Stomach (tissue), 19 donors: ENCODE measurements around the gene POLE. TPM values are rescaled to one million over a fixed set of nuclear protein-coding genes. Genes with fewer than 3 reads are reported as not detected.
A peak's percentile ranks its signal among the peaks of the same experiment; 100 is the strongest.

Experiments
- DNase-seq, 2 donors: peaks; one replicate each; pipeline versions ENCODE4 v3.0.0 to v3.0.0-alpha.2; 2013 to 2019
- H3K27ac ChIP-seq, 5 donors: fragments of 200-600 bp in 4 of 5; sonication (generic) in 4 of 5; one replicate each; pipeline ENCODE4 v1.5.1; 2013 to 2019; ENCODE audit warnings: mild to moderate bottlenecking in 1 of 5, moderate library complexity in 1 of 5
- H3K27me3 ChIP-seq, 3 donors: fragments of 200-600 bp; sonication (generic); one replicate each; pipeline ENCODE4 v1.5.1; 2017 to 2019; ENCODE audit warnings: mixed run types in 1 of 3
- H3K36me3 ChIP-seq, 4 donors: fragments of 200-600 bp; sonication (generic); 1 replicate in 3 of 4; 2 replicates in 1 of 4; pipeline ENCODE4 v1.5.1; 2016 to 2019
- H3K4me1 ChIP-seq, 4 donors: fragments of 200-600 bp; sonication (generic); one replicate each; pipeline ENCODE4 v1.5.1; 2016 to 2019
- H3K4me3 ChIP-seq, 4 donors: fragments of 200-600 bp; sonication (generic) in 3 of 4; one replicate each; pipeline ENCODE4 v1.5.1; 2016 to 2019; ENCODE audit warnings: mild to moderate bottlenecking in 1 of 4
- H3K9me3 ChIP-seq, 4 donors: fragments of 200-600 bp; sonication (generic); one replicate each; pipeline ENCODE4 v1.5.1; 2016 to 2019
- EP300 ChIP-seq: sonication (generic); formaldehyde crosslinking; IDR thresholded peaks from one replicate; pipeline ENCODE4 v1.6.1; 2017; ENCODE audit warnings: antibody characterized with exemption
- POLR2A ChIP-seq, 4 donors: fragments of 450-650 bp; IDR thresholded peaks; one replicate each; pipeline ENCODE4 v1.6.1; 2016; ENCODE audit warnings: antibody characterized with exemption in 4 of 4, control low read depth in 2 of 4, mild to moderate bottlenecking in 1 of 4, moderate library complexity in 1 of 4
- POLR2AphosphoS5 ChIP-seq, 3 donors: sonication (generic); formaldehyde crosslinking; IDR thresholded peaks; one replicate each; pipeline ENCODE4 v1.6.1; 2016; ENCODE audit warnings: antibody characterized with exemption in 3 of 3
- WGBS, 5 donors: extraction: QIAGEN DNeasy Blood & Tissue Kit in 3 of 5; methylation state at CpG; one replicate each; pipeline versions ENCODE4 v1.1.5 to v1.1.7; 2013 to 2018; 5-methylcytosine and 5-hydroxymethylcytosine counted together
- intact Hi-C: fragments of 100-400 bp; cut with DNase I; formaldehyde crosslinking; loops from one replicate; pipeline ENCODE4 v1.15.1; 2023; ENCODE audit warnings: low total_unique reads
- long read RNA-seq, 10 donors: transcript quantifications; one replicate each; lab custom pipeline, GENCODE V29; 2026
- polyA plus RNA-seq, 3 donors: library from polyadenylated mRNA; stranded (reverse); fragments of 200-250 nt; gene quantifications; one replicate each; pipeline ENCODE4 v1.2.3, GENCODE V29; 2013
- total RNA-seq, 5 donors: library from RNA; depleted of rRNA; stranded (reverse); fragments of >200 nt; gene quantifications; one replicate each; pipeline versions ENCODE4 v1.1.0 to v1.2.3, GENCODE V29; 2014 to 2016
- TF ChIP-seq, protein P1 (sequence below), 7 experiments: fragments of 450-650 bp in 4 of 7; fragments of 200-600 bp in 3 of 7; sonication (generic) in 3 of 7; IDR thresholded peaks; one replicate each; pipeline ENCODE4 v1.5.1; 2016 to 2019; ENCODE audit warnings: antibody characterized with exemption in 7 of 7, control low read depth in 2 of 7, mild to moderate bottlenecking in 1 of 7
- donor health status: healthy with polysubstance abuse.
- donor health status: Bipolar disorder and iron deficiency.
- donor health status: healthy.

The POLE gene, protein sequence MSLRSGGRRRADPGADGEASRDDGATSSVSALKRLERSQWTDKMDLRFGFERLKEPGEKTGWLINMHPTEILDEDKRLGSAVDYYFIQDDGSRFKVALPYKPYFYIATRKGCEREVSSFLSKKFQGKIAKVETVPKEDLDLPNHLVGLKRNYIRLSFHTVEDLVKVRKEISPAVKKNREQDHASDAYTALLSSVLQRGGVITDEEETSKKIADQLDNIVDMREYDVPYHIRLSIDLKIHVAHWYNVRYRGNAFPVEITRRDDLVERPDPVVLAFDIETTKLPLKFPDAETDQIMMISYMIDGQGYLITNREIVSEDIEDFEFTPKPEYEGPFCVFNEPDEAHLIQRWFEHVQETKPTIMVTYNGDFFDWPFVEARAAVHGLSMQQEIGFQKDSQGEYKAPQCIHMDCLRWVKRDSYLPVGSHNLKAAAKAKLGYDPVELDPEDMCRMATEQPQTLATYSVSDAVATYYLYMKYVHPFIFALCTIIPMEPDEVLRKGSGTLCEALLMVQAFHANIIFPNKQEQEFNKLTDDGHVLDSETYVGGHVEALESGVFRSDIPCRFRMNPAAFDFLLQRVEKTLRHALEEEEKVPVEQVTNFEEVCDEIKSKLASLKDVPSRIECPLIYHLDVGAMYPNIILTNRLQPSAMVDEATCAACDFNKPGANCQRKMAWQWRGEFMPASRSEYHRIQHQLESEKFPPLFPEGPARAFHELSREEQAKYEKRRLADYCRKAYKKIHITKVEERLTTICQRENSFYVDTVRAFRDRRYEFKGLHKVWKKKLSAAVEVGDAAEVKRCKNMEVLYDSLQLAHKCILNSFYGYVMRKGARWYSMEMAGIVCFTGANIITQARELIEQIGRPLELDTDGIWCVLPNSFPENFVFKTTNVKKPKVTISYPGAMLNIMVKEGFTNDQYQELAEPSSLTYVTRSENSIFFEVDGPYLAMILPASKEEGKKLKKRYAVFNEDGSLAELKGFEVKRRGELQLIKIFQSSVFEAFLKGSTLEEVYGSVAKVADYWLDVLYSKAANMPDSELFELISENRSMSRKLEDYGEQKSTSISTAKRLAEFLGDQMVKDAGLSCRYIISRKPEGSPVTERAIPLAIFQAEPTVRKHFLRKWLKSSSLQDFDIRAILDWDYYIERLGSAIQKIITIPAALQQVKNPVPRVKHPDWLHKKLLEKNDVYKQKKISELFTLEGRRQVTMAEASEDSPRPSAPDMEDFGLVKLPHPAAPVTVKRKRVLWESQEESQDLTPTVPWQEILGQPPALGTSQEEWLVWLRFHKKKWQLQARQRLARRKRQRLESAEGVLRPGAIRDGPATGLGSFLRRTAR (N-terminal part only)
- total RNA-seq (100 to 1,000 TPM in 1 of 5 donors, 10 to 100 TPM in 4; 40.8 to 144 (median 72.2) TPM), polyA plus RNA-seq (10 to 100 TPM; 12.7 to 27.9 (median 13.8) TPM)
- long read RNA-seq, donor 1: 0 reads
- long read RNA-seq, donor 2, partial matches to known transcripts: 0 of 3 reads
- long read RNA-seq, donor 2, other reads (novel, unspliced or antisense): 0 of 3 reads
- long read RNA-seq, donor 3, partial matches to known transcripts: 0 of 1 reads
- long read RNA-seq, donor 3, other reads (novel, unspliced or antisense): 0 of 1 reads
- long read RNA-seq, donor 4: 0 reads
- long read RNA-seq, donor 5, partial matches to known transcripts: 0 of 1 reads
- long read RNA-seq, donor 5, other reads (novel, unspliced or antisense): 0 of 1 reads
- long read RNA-seq, donor 6, partial matches to known transcripts: 354 of 369 reads
- long read RNA-seq, donor 6, other reads (novel, unspliced or antisense): 14 of 369 reads
- long read RNA-seq, donor 7, partial matches to known transcripts: 0 of 1 reads
- long read RNA-seq, donor 7, other reads (novel, unspliced or antisense): 0 of 1 reads
- long read RNA-seq, donor 8: 0 reads
- long read RNA-seq, donor 9, partial matches to known transcripts: 0 of 1 reads
- long read RNA-seq, donor 9, other reads (novel, unspliced or antisense): 0 of 1 reads
- long read RNA-seq, donor 10: 0 reads

DNA sequence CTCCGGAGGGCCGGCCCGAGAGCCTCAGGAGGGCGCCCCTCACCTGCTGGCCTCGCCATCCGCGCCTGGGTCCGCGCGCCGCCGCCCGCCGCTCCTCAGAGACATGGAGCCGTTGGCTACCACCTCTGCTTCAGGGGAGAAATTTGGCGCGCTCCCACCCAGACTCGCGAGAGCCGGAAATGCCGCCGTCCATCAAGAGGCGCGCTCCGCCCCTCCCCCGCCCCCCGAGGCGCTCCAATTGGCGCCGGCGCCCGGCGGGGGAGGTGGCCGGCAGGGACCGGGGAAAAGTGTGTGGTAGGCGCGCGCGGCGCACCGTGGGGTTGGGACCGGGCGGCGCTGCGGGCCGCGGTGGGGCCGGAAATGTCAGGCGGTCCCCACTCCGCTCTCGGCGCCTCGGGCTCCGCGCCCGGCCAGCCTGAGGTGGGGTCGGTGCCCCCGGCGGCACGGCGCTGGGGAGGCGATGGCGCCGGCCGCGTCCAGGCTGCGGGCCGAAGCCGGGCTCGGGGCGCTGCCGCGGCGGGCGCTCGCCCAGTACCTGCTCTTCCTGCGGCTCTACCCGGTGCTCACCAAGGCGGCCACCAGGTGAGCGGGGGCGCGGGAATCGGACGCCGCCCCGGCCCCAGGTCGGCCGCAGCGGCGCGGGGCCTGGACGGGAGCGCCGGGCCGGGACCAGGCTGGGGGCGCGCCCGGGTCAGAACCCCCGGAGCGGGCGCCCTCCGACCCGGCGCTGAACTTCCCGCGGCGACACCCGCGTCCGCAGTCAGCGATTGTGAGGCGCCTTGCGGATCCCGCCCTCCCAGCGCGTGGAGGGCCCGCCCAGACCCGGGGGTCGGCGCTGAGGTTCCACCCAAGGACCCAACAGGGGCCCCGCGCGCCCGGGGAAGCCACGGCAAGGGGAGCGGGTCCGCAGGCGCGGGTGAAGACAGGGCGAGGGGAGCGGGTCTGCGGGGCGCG, at the start of gene POLE, which contains the start of gene PXMP2:
POLE (minus strand) TSS at position 132 of the 954 bp plus-strand sequence; CDS start at position 105, 27 bp downstream.
PXMP2 (plus strand) TSS at position 377 of the 954 bp plus-strand sequence; CDS start at position 461, 84 bp downstream.
- intact Hi-C loops: no loop called here
- Histone ChIP-seq H3K36me3 (peaks cover 4 to 19% (median 17%) of the 10 kb centered on the region in 4 donors), H3K4me3 (peak within 1 kb of the TSS; percentile 91 to 96 (median 93)), H3K27me3 (no peaks in the 10 kb centered on the region), H3K9me3 (no peaks in the 10 kb centered on the region), H3K27ac (peak within 1 kb of the TSS; percentile 79 to 93 (median 88)), H3K4me1 (peaks cover 10 to 35% (median 29%) of the 10 kb centered on the region in 4 donors)
- WGBS, 5 donors: 0 to 1% (median 0%) methylated on average over 18 to 134 of the region's 134 CpGs
- no peak for TF ChIP-seq POLR2A (IDR thresholded peaks at IDR 0.05)
- peak; percentile 51 to 90 (median 67) for TF ChIP-seq POLR2AphosphoS5 (IDR thresholded peaks at IDR 0.05)
- DNase-seq: peak; percentile 98 to 99

DNA sequence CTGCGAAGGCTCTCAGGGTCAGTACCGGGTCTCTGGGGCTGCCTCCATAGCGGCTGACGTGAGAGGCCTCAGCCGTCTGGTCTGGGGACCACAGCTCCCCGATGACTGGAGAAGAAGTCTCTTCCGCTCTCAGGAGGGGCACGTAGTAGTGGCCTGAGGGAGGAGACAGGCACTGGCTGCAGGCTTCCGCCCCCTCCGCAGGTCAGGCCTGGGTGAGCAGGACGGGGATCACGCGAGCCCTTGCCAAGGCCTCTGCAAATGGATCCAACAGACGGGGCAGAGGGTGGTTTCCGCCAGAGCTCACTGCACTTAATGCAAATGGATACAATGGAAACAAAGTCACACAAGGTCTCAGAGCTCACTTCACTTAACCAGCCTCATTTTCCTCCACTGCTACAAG, 49.8 kb upstream of the POLE start:
- H3K36me3 ChIP-seq: peaks cover 86 to 100% (median 100%) of the 10 kb centered on the region in 4 donors
- H3K27ac ChIP-seq: no peak overlapping the region
- no peak for DNase-seq
- no peaks in the 10 kb centered on the region for H3K9me3 ChIP-seq
- H3K4me1 ChIP-seq: no peaks in the 10 kb centered on the region
- intact Hi-C loops: no loop called here
- no peak overlapping the region for H3K4me3 ChIP-seq
- no peak for TF ChIP-seq POLR2A (IDR thresholded peaks at IDR 0.05)
- TF ChIP-seq, protein P1, sequence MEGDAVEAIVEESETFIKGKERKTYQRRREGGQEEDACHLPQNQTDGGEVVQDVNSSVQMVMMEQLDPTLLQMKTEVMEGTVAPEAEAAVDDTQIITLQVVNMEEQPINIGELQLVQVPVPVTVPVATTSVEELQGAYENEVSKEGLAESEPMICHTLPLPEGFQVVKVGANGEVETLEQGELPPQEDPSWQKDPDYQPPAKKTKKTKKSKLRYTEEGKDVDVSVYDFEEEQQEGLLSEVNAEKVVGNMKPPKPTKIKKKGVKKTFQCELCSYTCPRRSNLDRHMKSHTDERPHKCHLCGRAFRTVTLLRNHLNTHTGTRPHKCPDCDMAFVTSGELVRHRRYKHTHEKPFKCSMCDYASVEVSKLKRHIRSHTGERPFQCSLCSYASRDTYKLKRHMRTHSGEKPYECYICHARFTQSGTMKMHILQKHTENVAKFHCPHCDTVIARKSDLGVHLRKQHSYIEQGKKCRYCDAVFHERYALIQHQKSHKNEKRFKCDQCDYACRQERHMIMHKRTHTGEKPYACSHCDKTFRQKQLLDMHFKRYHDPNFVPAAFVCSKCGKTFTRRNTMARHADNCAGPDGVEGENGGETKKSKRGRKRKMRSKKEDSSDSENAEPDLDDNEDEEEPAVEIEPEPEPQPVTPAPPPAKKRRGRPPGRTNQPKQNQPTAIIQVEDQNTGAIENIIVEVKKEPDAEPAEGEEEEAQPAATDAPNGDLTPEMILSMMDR (IDR thresholded peaks at IDR 0.05): no peak
- no peak for TF ChIP-seq POLR2AphosphoS5 (IDR thresholded peaks at IDR 0.05)
- no peak for TF ChIP-seq EP300
- 93 to 98% (median 97%) methylated on average over 3 to 15 of the region's 15 CpGs for WGBS, 5 donors
- H3K27me3 ChIP-seq: no peaks in the 10 kb centered on the region

DNA sequence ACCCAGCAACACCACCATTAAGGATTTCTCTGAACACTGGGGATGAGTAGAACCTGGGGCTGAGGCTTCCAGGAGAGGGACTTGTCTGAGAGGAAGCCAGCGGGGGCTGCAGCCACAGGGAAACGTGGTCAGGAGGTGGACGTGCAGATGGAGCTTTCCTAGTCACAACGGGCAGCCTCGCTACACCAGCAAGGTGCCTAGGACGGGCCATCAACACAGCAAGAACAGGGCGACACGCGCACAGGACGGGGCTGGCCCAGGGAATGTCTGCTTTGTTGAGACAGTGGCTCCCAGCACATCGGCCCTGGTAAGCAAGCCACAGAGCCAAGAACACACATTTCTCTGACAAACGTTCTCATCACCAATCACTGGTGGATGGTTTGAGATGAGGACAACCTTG, 49.2 kb upstream of the POLE start:
- H3K27me3 ChIP-seq: no peaks in the 10 kb centered on the region
- 90 to 97% (median 95%) methylated on average over 9 to 12 of the region's 12 CpGs for WGBS, 5 donors
- intact Hi-C loops: no loop called here
- TF ChIP-seq, protein P1 (IDR thresholded peaks at IDR 0.05): no peak
- no peak for TF ChIP-seq EP300
- TF ChIP-seq POLR2A (IDR thresholded peaks at IDR 0.05): no peak
- TF ChIP-seq POLR2AphosphoS5 (IDR thresholded peaks at IDR 0.05): no peak
- no peak for DNase-seq
- no peaks in the 10 kb centered on the region for H3K4me1 ChIP-seq
- no peaks in the 10 kb centered on the region for H3K9me3 ChIP-seq
- H3K4me3 ChIP-seq: no peak overlapping the region
- no peak overlapping the region for H3K27ac ChIP-seq
- H3K36me3 ChIP-seq: peaks cover 87 to 100% (median 100%) of the 10 kb centered on the region in 4 donors
